GM21723 (cell line): Measurements from ENCODE around the gene IL13.
"Not testable (repeated sequence)": the region's sequence is repeated elsewhere in the genome, so short reads cannot be mapped to it uniquely, and the experiment has no call there.

Experiments used
- ATAC-seq: cut with Tn5 transposase; IDR thresholded peaks from one replicate; pipeline ENCODE4 v1.9.1; 2021; ENCODE audit warnings: mild to moderate bottlenecking, moderate library complexity; ENCODE audit not compliant: unreplicated experiment

IL13 gene

GRCh38 chr5:132688536-132689339 is 30.8 kb downstream of the IL13 start:
- ATAC-seq, result no peak

DNA sequence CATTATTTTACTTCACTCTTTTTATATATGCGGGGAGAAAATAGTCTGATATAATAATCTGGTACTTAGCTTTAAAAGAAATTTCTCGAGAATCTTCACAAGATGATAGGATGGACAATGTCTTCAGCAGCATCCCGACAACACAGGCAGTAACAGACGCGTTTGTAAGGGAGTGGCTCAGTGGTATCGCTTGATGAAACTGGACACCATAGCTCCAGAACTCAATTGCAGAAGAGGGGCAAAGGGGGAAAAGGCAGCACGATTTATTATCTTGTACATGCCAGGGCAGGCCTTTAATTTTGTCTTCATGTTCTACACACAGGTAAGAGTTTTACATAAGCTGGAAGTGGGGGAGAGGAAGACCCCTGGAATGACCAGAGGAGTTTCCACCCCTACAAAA is 31.5 kb downstream of the IL13 start:
- no peak for ATAC-seq

- ATAC-seq, result no peak
Observed at GRCh38 chr5:132690156-132690555, 32.2 kb downstream of the IL13 start.

- ATAC-seq, result not testable (repeated sequence)
Observed at GRCh38 chr5:132691755-132692631, 34.0 kb downstream of the IL13 start.

DNA sequence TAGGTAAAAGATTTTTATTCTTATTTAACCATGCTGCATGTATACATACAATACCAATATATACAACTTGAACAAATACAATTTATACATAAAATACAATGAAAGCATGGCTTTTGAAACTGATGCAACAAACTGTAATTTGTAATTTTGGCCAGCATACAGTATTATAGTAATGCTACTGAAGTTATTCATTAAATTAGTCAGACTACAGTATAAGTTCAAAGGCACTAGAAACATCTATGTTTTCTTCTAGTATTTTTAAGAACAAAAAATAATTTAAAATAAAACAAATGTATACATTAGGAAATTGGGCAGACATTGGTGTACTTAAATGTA is 34.6 kb downstream of the IL13 start:
- no peak for ATAC-seq

DNA sequence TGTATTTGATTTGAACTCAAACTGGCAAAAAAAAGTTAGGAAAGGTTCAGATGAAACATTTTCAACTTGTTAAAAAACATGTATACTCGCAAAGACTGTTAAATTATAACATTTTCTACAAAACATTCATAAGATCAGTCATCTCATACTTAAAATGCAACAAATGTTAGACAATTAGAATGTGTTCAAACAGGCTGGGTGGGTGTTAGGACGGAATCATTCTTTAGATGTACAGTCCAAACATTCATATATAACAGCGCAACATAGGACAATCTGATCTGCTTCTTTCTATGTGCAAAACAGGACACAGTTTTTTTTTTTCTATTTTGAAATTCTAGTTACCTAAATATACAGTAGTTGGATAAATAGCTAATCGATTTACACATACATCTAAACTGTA is 38.0 kb downstream of the IL13 start:
- no peak for ATAC-seq

DNA sequence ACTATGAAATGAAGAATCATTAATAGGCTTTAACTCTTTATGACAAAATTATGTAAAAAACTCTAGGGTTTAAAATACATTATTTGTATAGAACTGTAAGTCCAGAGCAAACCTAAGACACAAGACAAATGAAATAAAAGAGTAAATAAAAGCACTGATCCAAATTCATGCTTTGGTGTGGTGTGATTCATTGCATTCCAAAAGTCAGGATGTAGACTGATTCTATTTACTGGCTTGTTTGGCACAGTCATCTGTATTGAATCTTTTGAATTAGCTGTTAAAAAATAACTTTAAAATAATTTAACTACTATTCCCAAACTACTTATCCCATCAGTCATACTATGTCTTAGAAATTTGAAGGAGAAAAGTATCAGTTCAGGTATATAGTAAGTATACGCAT is 46.9 kb downstream of the IL13 start:
- ATAC-seq, result no peak

- no peak for ATAC-seq
Observed at GRCh38 chr5:132708645-132709044, 50.7 kb downstream of the IL13 start.
